Panc1 (cell line): ENCODE measurements around the gene MROH7.

Experiments
- POLR2AphosphoS5 ChIP-seq: IDR thresholded peaks from 2 replicates; pipeline ENCODE4 v1.6.1; 2012; ENCODE audit warnings: mild to moderate bottlenecking, low read depth, low read length, moderate library complexity
- SIN3A ChIP-seq: IDR thresholded peaks from 2 replicates; pipeline ENCODE4 v1.6.1; 2012; ENCODE audit warnings: low read depth, mild to moderate bottlenecking, low read length, moderate library complexity, borderline replicate concordance; ENCODE audit not compliant: insufficient read depth

GRCh38 chr1:54708385-54708784 is 66.8 kb downstream of the MROH7 start:
- TF ChIP-seq POLR2AphosphoS5 (no peak), SIN3A (no peak)
